HG03571 (cell line): ENCODE measurements around the gene ZC3H18.
"Not testable (repeated sequence)": the region's sequence is repeated elsewhere in the genome, so short reads cannot be mapped to it uniquely, and the experiment has no call there.

ENCODE experiments used
- ATAC-seq: cut with Tn5 transposase; IDR thresholded peaks from one replicate; pipeline ENCODE4 v1.9.1; 2021; ENCODE audit not compliant: unreplicated experiment

ZC3H18 gene

GRCh38 chr16:88600539-88600896 lies 30.3 kb downstream of the ZC3H18 start:
- no peak for ATAC-seq

GRCh38 chr16:88601313-88602036 lies 31.3 kb downstream of the ZC3H18 start:
- no peak for ATAC-seq

- ATAC-seq, result no peak
Measured at GRCh38 chr16:88602091-88602490, 31.9 kb downstream of the ZC3H18 start.

GRCh38 chr16:88605186-88606147 lies 35.3 kb downstream of the ZC3H18 start:
- no peak for ATAC-seq

- no peak for ATAC-seq
Measured at GRCh38 chr16:88606148-88606757, 36.0 kb downstream of the ZC3H18 start.

GRCh38 chr16:88608076-88608475 lies 37.9 kb downstream of the ZC3H18 start:
- no peak for ATAC-seq

GRCh38 chr16:88609426-88609825 lies 39.2 kb downstream of the ZC3H18 start:
- ATAC-seq, result not testable (repeated sequence)

- no peak for ATAC-seq
Measured at GRCh38 chr16:88610080-88610479, 39.9 kb downstream of the ZC3H18 start.

GRCh38 chr16:88610909-88611812 lies 41.0 kb downstream of the ZC3H18 start:
- ATAC-seq, result no peak

GRCh38 chr16:88613293-88613692 lies 43.1 kb downstream of the ZC3H18 start:
- no peak for ATAC-seq

GRCh38 chr16:88613911-88614817 lies 44.0 kb downstream of the ZC3H18 start:
- ATAC-seq, result no peak

- no peak for ATAC-seq
Measured at GRCh38 chr16:88614818-88615580, 44.8 kb downstream of the ZC3H18 start.

- no peak for ATAC-seq
Measured at GRCh38 chr16:88616320-88616719, 46.1 kb downstream of the ZC3H18 start.

- ATAC-seq, result no peak
Measured at GRCh38 chr16:88616736-88617135, 46.5 kb downstream of the ZC3H18 start.

- ATAC-seq, result no peak
Measured at GRCh38 chr16:88617268-88618031, 47.2 kb downstream of the ZC3H18 start.

- no peak for ATAC-seq
Measured at GRCh38 chr16:88618182-88618955, 48.2 kb downstream of the ZC3H18 start.

GRCh38 chr16:88618956-88619667 lies 48.9 kb downstream of the ZC3H18 start:
- ATAC-seq, result no peak
